GM23338 (cell line): ENCODE data around the gene MAP4. TPM values are rescaled to one million over a fixed set of nuclear protein-coding genes. Genes with fewer than 3 reads are reported as not detected.

ENCODE experiments used
- ATAC-seq: fragments of 200-7000 bp; cut with Tn5 transposase; 3 replicates; pipeline ENCODE4 v1.9.1; 2020
- DNase-seq: peaks from one replicate; pipeline ENCODE4 v3.0.0-alpha.2; 2015; ENCODE audit warnings: low spot score
- H2AFZ ChIP-seq: fragments of 200-600 bp; sonication (generic); 2 replicates; pipeline ENCODE4 v1.8.0; 2016; ENCODE audit warnings: antibody characterized with exemption, mild to moderate bottlenecking, moderate library complexity
- H3F3A ChIP-seq: fragments of 200-600 bp; sonication (generic); replicated peaks from 2 replicates; pipeline ENCODE4 v1.8.0; 2017; ENCODE audit warnings: antibody characterized with exemption, mixed run types, low read depth
- H3K27ac ChIP-seq: fragments of 200-600 bp; sonication (generic); 2 replicates; pipeline ENCODE4 v1.6.1; 2016; ENCODE audit warnings: low read depth
- H3K27me3 ChIP-seq: fragments of 200-600 bp; sonication (generic); 2 replicates; pipeline ENCODE4 v1.8.0; 2016; ENCODE audit warnings: mild to moderate bottlenecking, mixed run types, moderate library complexity; ENCODE audit not compliant: insufficient read depth
- H3K36me3 ChIP-seq: fragments of 200-600 bp; sonication (generic); 2 replicates; pipeline ENCODE4 v1.8.0; 2016; ENCODE audit warnings: mild to moderate bottlenecking; ENCODE audit not compliant: insufficient read depth
- H3K4me1 ChIP-seq: fragments of 200-600 bp; sonication (generic); 2 replicates; pipeline ENCODE4 v1.8.0; 2016; ENCODE audit warnings: mild to moderate bottlenecking, moderate library complexity; ENCODE audit not compliant: insufficient read depth
- H3K4me2 ChIP-seq: fragments of 200-600 bp; sonication (generic); 2 replicates; pipeline ENCODE4 v1.7.1; 2017; ENCODE audit warnings: mixed run types
- H3K4me3 ChIP-seq: fragments of 200-600 bp; sonication (generic); 2 replicates; pipeline ENCODE4 v1.6.1; 2016; ENCODE audit warnings: mixed run types
- H3K79me2 ChIP-seq: fragments of 200-600 bp; sonication (generic); replicated peaks from 2 replicates; pipeline ENCODE4 v1.8.0; 2017; ENCODE audit warnings: mild to moderate bottlenecking; ENCODE audit not compliant: insufficient read depth
- H3K9me2 ChIP-seq: fragments of 200-600 bp; sonication (generic); 2 replicates; pipeline ENCODE4 v1.8.0; 2017; ENCODE audit not compliant: insufficient read depth
- H4K20me1 ChIP-seq: fragments of 200-600 bp; sonication (generic); replicated peaks from 2 replicates; pipeline ENCODE4 v1.8.0; 2017; ENCODE audit warnings: mild to moderate bottlenecking; ENCODE audit not compliant: insufficient read depth
- H3K27ac Mint-ChIP-seq: 2 replicates; pipeline ENCODE4 v1.8.0; 2020; ENCODE audit warnings: inconsistent platforms, mild to moderate bottlenecking, moderate library complexity, mixed read lengths
- H3K27me3 Mint-ChIP-seq: 3 replicates; pipeline ENCODE4 v1.8.0; 2022; ENCODE audit warnings: low read depth, mild to moderate bottlenecking, moderate library complexity, mixed read lengths, inconsistent platforms; ENCODE audit not compliant: insufficient read depth, poor library complexity
- H3K36me3 Mint-ChIP-seq: 3 replicates; pipeline ENCODE4 v1.8.0; 2021; ENCODE audit warnings: low read depth, mild to moderate bottlenecking, inconsistent platforms, moderate library complexity, mixed read lengths
- H3K4me1 Mint-ChIP-seq: 3 replicates; pipeline ENCODE4 v1.8.0; 2020; ENCODE audit warnings: mild to moderate bottlenecking, inconsistent platforms, mixed read lengths
- H3K4me3 Mint-ChIP-seq: 3 replicates; pipeline ENCODE4 v1.8.0; 2021; ENCODE audit warnings: moderate library complexity, mild to moderate bottlenecking, inconsistent platforms, mixed read lengths
- H3K9me3 Mint-ChIP-seq: 3 replicates; pipeline ENCODE4 v1.8.0; 2020; ENCODE audit warnings: moderate library complexity, mild to moderate bottlenecking, inconsistent platforms, mixed read lengths
- CREB1 ChIP-seq: fragments of 250-450 bp; sonication (Bioruptor Pico); IDR thresholded peaks from 2 replicates; pipeline ENCODE4 v1.5.0; 2020; ENCODE audit warnings: low read depth, mild to moderate bottlenecking, moderate library complexity
- CTCF ChIP-seq, 2 experiments: fragments of 200-600 bp in 1 of 2; sonication (generic) in 1 of 2; conservative IDR thresholded peaks; 2 replicates each; pipeline versions ENCODE4 v1.5.1 to v1.6.1; 2016 to 2017; ENCODE audit warnings: antibody characterized with exemption in 2 of 2, low read depth in 2 of 2, mild to moderate bottlenecking in 2 of 2, moderate library complexity in 1 of 2
- EZH2 ChIP-seq: fragments of 200-600 bp; sonication (generic); IDR thresholded peaks from one replicate; pipeline ENCODE4 v1.8.0; 2017; ENCODE audit warnings: antibody characterized with exemption, mild to moderate bottlenecking, low read depth; ENCODE audit not compliant: unreplicated experiment
- NANOG ChIP-seq: IDR thresholded peaks from 2 replicates; pipeline ENCODE4 v1.6.1; 2016; ENCODE audit warnings: antibody characterized with exemption, borderline replicate concordance
- POLR2AphosphoS5 ChIP-seq: IDR thresholded peaks from 2 replicates; pipeline ENCODE4 v1.6.1; 2016; ENCODE audit warnings: antibody characterized with exemption, low read depth
- REST ChIP-seq: IDR thresholded peaks from one replicate; pipeline ENCODE4 v1.6.1; 2018; ENCODE audit warnings: antibody characterized with exemption; ENCODE audit not compliant: unreplicated experiment
- STAT1 ChIP-seq: IDR thresholded peaks from one replicate; pipeline ENCODE4 v1.6.1; 2016; ENCODE audit warnings: antibody characterized with exemption; ENCODE audit not compliant: unreplicated experiment
- ZNF114 ChIP-seq: fragments of 250-450 bp; sonication (Bioruptor Pico); IDR thresholded peaks from 2 replicates; pipeline ENCODE4 v1.5.0; 2020; ENCODE audit warnings: mild to moderate bottlenecking, moderate library complexity
- ZNF331 ChIP-seq: fragments of 250-450 bp; sonication (Bioruptor Pico); IDR thresholded peaks from 2 replicates; pipeline ENCODE4 v1.5.0; 2020; ENCODE audit warnings: low read depth, mild to moderate bottlenecking, moderate library complexity
- ZNF462 ChIP-seq: fragments of 250-450 bp; sonication (Bioruptor Pico); IDR thresholded peaks from 2 replicates; pipeline ENCODE4 v1.5.0; 2020; ENCODE audit warnings: mild to moderate bottlenecking, moderate library complexity
- polyA plus RNA-seq: library from polyadenylated mRNA; unstranded; fragments of >200 nt; fragmentation: Nextera tagmentation; extraction: Ambion mirVana; gene quantifications from 2 replicates; pipeline ENCODE4 v1.2.1, GENCODE V29; 2016
- total RNA-seq: library from RNA; depleted of rRNA; stranded (reverse); fragments of >200 nt; shearing (Covaris generic); gene quantifications from 2 replicates; pipeline ENCODE4 v1.2.3, GENCODE V29; 2014

MAP4 gene
- total and polyA plus RNA-seq, 2 experiments from 2014 or later: 103 to 113 TPM

GRCh38 chr3:48057521-48057920 lies 41.3 kb upstream of the MAP4 start (continued):
- TF ChIP-seq CTCF (conservative IDR thresholded peaks at IDR 0.05; ENCODE audit: low read depth in 2 of 2): no peak
- TF ChIP-seq NANOG: no peak
- TF ChIP-seq ZNF114 (CRISPR knock-in tag): no peak
- TF ChIP-seq STAT1: no peak
- no peak for TF ChIP-seq POLR2AphosphoS5
- TF ChIP-seq CREB1: no peak

- H3K27me3 ChIP-seq: no peaks in the 10 kb centered on the region
- no peaks in the 10 kb centered on the region for H3K9me2 ChIP-seq
- no peak overlapping the region for H3K4me3 Mint-ChIP-seq
- DNase-seq (no peak), ATAC-seq (no peak)
- no peaks in the 10 kb centered on the region for H3K36me3 ChIP-seq
- H3K79me2 ChIP-seq: peaks cover 88% of the 10 kb centered on the region
- H3K27me3 Mint-ChIP-seq: peaks cover 2% of the 10 kb centered on the region
- H3K27ac Mint-ChIP-seq: no peak overlapping the region
- no peak overlapping the region for H3K4me3 ChIP-seq
- no peak overlapping the region for H2AFZ ChIP-seq
- H3K4me1 ChIP-seq: no peaks in the 10 kb centered on the region
- no peak overlapping the region for H3K4me2 ChIP-seq
- no peaks in the 10 kb centered on the region; the same call in 2 of the 3 replicates for H3K4me1 Mint-ChIP-seq
- no peaks in the 10 kb centered on the region for H3K9me3 Mint-ChIP-seq
- no peak overlapping the region for H3K27ac ChIP-seq
- H4K20me1 ChIP-seq: peaks cover 39% of the 10 kb centered on the region
- H3F3A ChIP-seq: 0 out of 2 replicates have a peak, but pooled peaks cover 5% of the 10 kb centered on the region
- H3K36me3 Mint-ChIP-seq: peaks cover 36% of the 10 kb centered on the region
- TF ChIP-seq ZNF114 (CRISPR knock-in tag) (no peak), REST (no peak), ZNF331 (CRISPR knock-in tag) (no peak), ZNF462 (no peak), CTCF (conservative IDR thresholded peaks at IDR 0.05; ENCODE audit: low read depth in 2 of 2) (no peak), POLR2AphosphoS5 (no peak), CREB1 (no peak), EZH2 (no peak), STAT1 (no peak)
These were observed 31.7 kb upstream of the MAP4 start for GRCh38 chr3:48047841-48048464.
